HepG2 (cell line): ENCODE data around the gene STX7. TPM values are rescaled to one million over a fixed set of nuclear protein-coding genes. Genes with fewer than 3 reads are reported as not detected.
A peak's percentile ranks its signal among the peaks of the same experiment; 100 is the strongest.

Experiments
- ATAC-seq: fragments of 200-7000 bp; cut with Tn5 transposase; 3 replicates; pipeline ENCODE4 v1.9.1; 2020; ENCODE audit warnings: mild to moderate bottlenecking, moderate library complexity
- BruUV-seq: library from RNA; stranded (reverse); fragments of 400-500 nt; replicated peaks from 2 replicates; lab custom pipeline; 2021; lab: Mats Ljungman, UMichigan
- CTCF ChIA-PET: fragments of 300-600 bp; formaldehyde crosslinking; extraction: SDS; loops from one replicate; lab custom pipeline; 2021; ENCODE audit warnings: low total read pairs, inconsistent platforms, low intra/inter-chr PET ratio; lab: Yijun Ruan, JAX
- POLR2A ChIA-PET: fragments of 350-600 bp; sonication (Branson Sonifier 250); formaldehyde crosslinking; loops from one replicate; lab custom pipeline; 2020; ENCODE audit warnings: antibody characterized with exemption, inconsistent platforms; lab: Yijun Ruan, JAX
- DNase-seq: peaks from one replicate; pipeline ENCODE4 v3.0.0-alpha.2; 2015; ENCODE audit warnings: low spot score
- FAIRE-seq: peaks from 3 replicates; lab custom pipeline; 2011; peaks lifted over from hg19 to GRCh38; lab: Jason Lieb, UNC
- H2AFZ ChIP-seq: one replicate; pipeline ENCODE4 v1.6.1; 2011; ENCODE audit warnings: low read length, inconsistent platforms
- H3K27ac ChIP-seq: fragments of 300-600 bp; 3 replicates; pipeline ENCODE4 v1.8.0; 2011; ENCODE audit warnings: mixed run types, mild to moderate bottlenecking, mixed read lengths, low read length, inconsistent platforms; ENCODE audit not compliant: insufficient read depth; ENCODE audit errors: extremely low read length
- H3K27me3 ChIP-seq, 2 experiments: fragments of 200-600 bp in 1 of 2; 2 replicates in 1 of 2; 3 replicates in 1 of 2; pipeline versions ENCODE4 v1.6.0 to v1.8.0; 2011; ENCODE audit warnings: low read length in 2 of 2, mild to moderate bottlenecking in 2 of 2, moderate library complexity in 2 of 2, inconsistent platforms in 1 of 2; ENCODE audit not compliant: insufficient read depth in 2 of 2, control insufficient read depth in 1 of 2
- H3K36me3 ChIP-seq, 2 experiments: fragments of 200-600 bp in 1 of 2; replicated peaks in 1 of 2; 2 replicates in 1 of 2; 3 replicates in 1 of 2; pipeline versions ENCODE4 v1.5.1 to v1.8.0; 2011; ENCODE audit warnings: low read length in 2 of 2, inconsistent platforms in 1 of 2; ENCODE audit not compliant: insufficient read depth in 2 of 2, control insufficient read depth in 1 of 2
- H3K4me1 ChIP-seq: 2 replicates; pipeline ENCODE4 v1.5.1; 2012; ENCODE audit warnings: low read length, inconsistent platforms; ENCODE audit not compliant: insufficient read depth
- H3K4me2 ChIP-seq: 2 replicates; pipeline ENCODE4 v1.6.0; 2011; ENCODE audit warnings: low read depth, low read length, inconsistent platforms
- H3K4me3 ChIP-seq, 3 experiments: fragments of 200-600 bp in 1 of 3; sonication (generic), shearing (Covaris generic) in 1 of 3; replicated peaks in 1 of 3; 2 replicates each; pipeline ENCODE4 v1.5.1; 2011 to 2016; ENCODE audit warnings: low read length in 3 of 3, inconsistent platforms in 2 of 3, low read depth in 2 of 3, mild to moderate bottlenecking in 2 of 3, control low read depth in 1 of 3, mixed read lengths in 1 of 3; ENCODE audit not compliant: insufficient read depth in 1 of 3
- H3K79me2 ChIP-seq: one replicate; pipeline ENCODE4 v1.6.1; 2011; ENCODE audit warnings: low read length, inconsistent platforms; ENCODE audit not compliant: insufficient read depth
- H3K9ac ChIP-seq: 2 replicates; pipeline ENCODE4 v1.6.0; 2011; ENCODE audit warnings: mild to moderate bottlenecking, low read depth, low read length, inconsistent platforms; ENCODE audit not compliant: insufficient read depth
- H3K9me3 ChIP-seq: 2 replicates; pipeline ENCODE4 v1.5.1; 2012; ENCODE audit warnings: mild to moderate bottlenecking, low read length
- H4K20me1 ChIP-seq: 2 replicates; pipeline ENCODE4 v1.6.0; 2011; ENCODE audit warnings: inconsistent platforms, mild to moderate bottlenecking, low read length, moderate library complexity; ENCODE audit not compliant: insufficient read depth
- ELF4 ChIP-seq: sonication (generic); formaldehyde crosslinking; IDR thresholded peaks from 2 replicates; pipeline ENCODE4 v1.5.0; 2020; ENCODE audit warnings: missing genetic modification reagents, mild to moderate bottlenecking, moderate library complexity, borderline replicate concordance
- GPBP1L1 ChIP-seq: sonication (generic); formaldehyde crosslinking; IDR thresholded peaks from 2 replicates; pipeline ENCODE4 v1.5.0; 2020; ENCODE audit warnings: mild to moderate bottlenecking, missing genetic modification reagents
- JUN ChIP-seq: sonication (generic); formaldehyde crosslinking; IDR thresholded peaks from 2 replicates; pipeline ENCODE4 v1.4.0; 2020; ENCODE audit warnings: mild to moderate bottlenecking, missing genetic modification reagents
- MAFF ChIP-seq: IDR thresholded peaks from 2 replicates; pipeline ENCODE4 v1.6.1; 2011; ENCODE audit warnings: low read depth, low read length, improper control_type of control experiment
- MAFK ChIP-seq, 2 experiments: IDR thresholded peaks in 1 of 2; conservative IDR thresholded peaks in 1 of 2; 2 replicates each; pipeline ENCODE4 v1.6.1; 2011; ENCODE audit warnings: improper control_type of control experiment in 2 of 2, low read length in 2 of 2
- MBNL3 ChIP-seq: fragments of 250-450 bp; sonication (Bioruptor Pico); conservative IDR thresholded peaks from 2 replicates; pipeline ENCODE4 v1.8.0; 2022; ENCODE audit warnings: mild to moderate bottlenecking, inconsistent platforms
- NCOA2 ChIP-seq: sonication (generic); formaldehyde crosslinking; IDR thresholded peaks from 2 replicates; pipeline ENCODE4 v1.8.0; 2022; ENCODE audit warnings: inconsistent platforms
- POGZ ChIP-seq: sonication (generic); formaldehyde crosslinking; IDR thresholded peaks from 2 replicates; pipeline ENCODE4 v1.4.0; 2020; ENCODE audit warnings: mild to moderate bottlenecking, missing genetic modification reagents
- SRY ChIP-seq: sonication (generic); formaldehyde crosslinking; IDR thresholded peaks from 2 replicates; pipeline ENCODE4 v1.8.0; 2022; ENCODE audit warnings: mild to moderate bottlenecking, missing genetic modification reagents
- ZNF350 ChIP-seq: sonication (generic); formaldehyde crosslinking; IDR thresholded peaks from 2 replicates; pipeline ENCODE4 v1.4.0; 2020; ENCODE audit warnings: mild to moderate bottlenecking, low read depth, missing genetic modification reagents, borderline replicate concordance
- ZNF746 ChIP-seq: sonication (generic); formaldehyde crosslinking; IDR thresholded peaks from 2 replicates; pipeline ENCODE4 v1.8.0; 2022; ENCODE audit warnings: mild to moderate bottlenecking, missing genetic modification reagents
- WGBS: methylation state at CpG from one replicate; pipeline ENCODE4 v1.1.6; 2017; ENCODE audit warnings: low lambda C conversion rate; 5-methylcytosine and 5-hydroxymethylcytosine counted together
- in situ Hi-C: cut with HindIII; loops from 2 replicates; pipeline ENCODE4 v1.10.0; 2017; ENCODE audit warnings: low pct_unique_long_range_greater_than_20kb; ENCODE audit not compliant: extremely low pct_ligation_motif_present
- intact Hi-C: fragments of 100-400 bp; cut with micrococcal nuclease; formaldehyde crosslinking; loops from one replicate; pipeline ENCODE4 v1.10.0; 2022; ENCODE audit not compliant: unreplicated experiment
- polyA plus RNA-seq, 8 experiments: library from polyadenylated mRNA; depleted of rRNA in 3 of 8; stranded (reverse) in 7 of 8; unstranded in 1 of 8; fragments of >200 nt; fragmentation: Illumina TruSeq in 4 of 8; extraction: Trizol in 4 of 8; gene quantifications; 2 replicates each; pipeline versions ENCODE4 v1.2.1 to v1.2.3, GENCODE V29; 2011 to 2016; ENCODE audit warnings: low read depth in 4 of 8, missing spikeins in 1 of 8, mixed read lengths in 1 of 8; ENCODE audit not compliant: insufficient read depth in 1 of 8
- total RNA-seq, 5 experiments: library from RNA; depleted of rRNA; stranded (reverse); fragments of >200 nt; fragmentation: Illumina TruSeq; extraction: Trizol; gene quantifications; 2 replicates each; pipeline ENCODE4 v1.2.3, GENCODE V29; 2016; ENCODE audit warnings: low read depth in 1 of 5

STX7 gene
- total and polyA plus RNA-seq, 2 of the 13 experiments (the other 11 are each of a cell fraction or from before 2014, with no cell fraction given): 28.0 to 34.7 TPM

GRCh38 chr6:132430110-132430509 lies 82.8 kb downstream of the STX7 start:
- in situ Hi-C loops: no loop called here
- ChIA-PET CTCF (no interaction called here), POLR2A (no interaction called here)

DNA sequence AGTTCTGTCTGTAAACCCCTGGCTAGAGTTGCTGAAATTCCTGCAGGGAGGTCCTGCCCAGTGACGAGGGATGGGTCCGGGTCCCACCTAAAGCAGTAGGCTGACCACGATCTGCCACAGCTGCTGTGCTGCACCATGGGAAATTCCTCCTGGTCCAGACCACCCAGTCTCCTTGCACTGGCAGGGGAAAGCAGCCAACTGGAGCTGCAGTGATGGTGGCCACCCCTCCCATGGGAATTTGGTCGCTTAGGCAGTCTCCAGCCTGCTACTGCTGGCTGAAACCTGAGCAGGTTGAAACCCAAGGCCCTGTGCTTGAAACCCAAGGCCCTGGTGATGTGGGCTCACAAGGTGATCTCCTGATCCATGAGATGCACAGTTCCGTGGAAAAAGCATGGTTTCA lies 87.7 kb downstream of the STX7 start:
- Histone ChIP-seq H3K4me2 (no peak overlapping the region), H3K27ac (no peak overlapping the region), H3K79me2 (no peaks in the 10 kb centered on the region)
- POLR2A ChIA-PET: no interaction called here
- TF ChIP-seq ZNF746 (CRISPR knock-in tag) (no peak), JUN (CRISPR knock-in tag) (no peak), GPBP1L1 (CRISPR knock-in tag) (no peak), NCOA2 (no peak), ELF4 (CRISPR knock-in tag) (no peak)
- TF ChIP-seq, all 625 proteins: peak for 0
- in situ Hi-C loops: no loop called here
- Histone ChIP-seq H3K9me3 (no peaks in the 10 kb centered on the region), H3K4me3 (no peak overlapping the region), H4K20me1 (no peaks in the 10 kb centered on the region), H3K36me3 (no peaks in the 10 kb centered on the region), H3K27me3 (no peaks in the 10 kb centered on the region), H2AFZ (no peak overlapping the region), H3K9ac (no peak overlapping the region), H3K4me1 (no peaks in the 10 kb centered on the region)
- DNase-seq (no peak), ATAC-seq (no peak), FAIRE-seq (no peak)
- BruUV-seq: no TSS peak
- WGBS: 7% methylated on average over 5 of the region's 5 CpGs
- intact Hi-C loops: no loop called here
- CTCF ChIA-PET: no interaction called here

More at GRCh38 chr6:132430110-132430509, 82.8 kb downstream of the STX7 start:
- no peak for FAIRE-seq
- H3K27me3 ChIP-seq: no peaks in the 10 kb centered on the region
- 10% methylated on average over 2 of the region's 2 CpGs for WGBS
- H3K36me3 ChIP-seq: no peaks in the 10 kb centered on the region
- no peak overlapping the region for H3K9ac ChIP-seq
- no peak overlapping the region for H3K4me2 ChIP-seq
- no peak overlapping the region for H3K27ac ChIP-seq
- H2AFZ ChIP-seq: no peak overlapping the region
- no peak overlapping the region for H3K4me3 ChIP-seq
- intact Hi-C loops: no loop called here
- no peaks in the 10 kb centered on the region for H3K79me2 ChIP-seq
- no peak for ATAC-seq
- no peak for DNase-seq
- no peaks in the 10 kb centered on the region for H3K9me3 ChIP-seq
- TF ChIP-seq POGZ (CRISPR knock-in tag): no peak
- TF ChIP-seq MBNL3 (CRISPR knock-in tag): no peak
- TF ChIP-seq MAFK (conservative IDR thresholded peaks at IDR 0.05 in 1 of 2, IDR thresholded peaks at IDR 0.05 in 1 of 2; ENCODE audit: low read length in 2 of 2): peak; percentile 78 to 82
- peak; percentile 66; the same call in 1 of the 2 replicates for TF ChIP-seq MAFF
- TF ChIP-seq ZNF350: no peak
- TF ChIP-seq SRY: no peak
- TF ChIP-seq, all 625 proteins: peak for 2
- H4K20me1 ChIP-seq: no peaks in the 10 kb centered on the region
- H3K4me1 ChIP-seq: no peaks in the 10 kb centered on the region
- no TSS peak for BruUV-seq
